ENCODE results near the gene GALR1.
"Not testable (repeated sequence)": the region's sequence is repeated elsewhere in the genome, so short reads cannot be mapped to it uniquely, and the experiment has no call there.

The GALR1 gene, protein sequence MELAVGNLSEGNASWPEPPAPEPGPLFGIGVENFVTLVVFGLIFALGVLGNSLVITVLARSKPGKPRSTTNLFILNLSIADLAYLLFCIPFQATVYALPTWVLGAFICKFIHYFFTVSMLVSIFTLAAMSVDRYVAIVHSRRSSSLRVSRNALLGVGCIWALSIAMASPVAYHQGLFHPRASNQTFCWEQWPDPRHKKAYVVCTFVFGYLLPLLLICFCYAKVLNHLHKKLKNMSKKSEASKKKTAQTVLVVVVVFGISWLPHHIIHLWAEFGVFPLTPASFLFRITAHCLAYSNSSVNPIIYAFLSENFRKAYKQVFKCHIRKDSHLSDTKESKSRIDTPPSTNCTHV

DNA sequence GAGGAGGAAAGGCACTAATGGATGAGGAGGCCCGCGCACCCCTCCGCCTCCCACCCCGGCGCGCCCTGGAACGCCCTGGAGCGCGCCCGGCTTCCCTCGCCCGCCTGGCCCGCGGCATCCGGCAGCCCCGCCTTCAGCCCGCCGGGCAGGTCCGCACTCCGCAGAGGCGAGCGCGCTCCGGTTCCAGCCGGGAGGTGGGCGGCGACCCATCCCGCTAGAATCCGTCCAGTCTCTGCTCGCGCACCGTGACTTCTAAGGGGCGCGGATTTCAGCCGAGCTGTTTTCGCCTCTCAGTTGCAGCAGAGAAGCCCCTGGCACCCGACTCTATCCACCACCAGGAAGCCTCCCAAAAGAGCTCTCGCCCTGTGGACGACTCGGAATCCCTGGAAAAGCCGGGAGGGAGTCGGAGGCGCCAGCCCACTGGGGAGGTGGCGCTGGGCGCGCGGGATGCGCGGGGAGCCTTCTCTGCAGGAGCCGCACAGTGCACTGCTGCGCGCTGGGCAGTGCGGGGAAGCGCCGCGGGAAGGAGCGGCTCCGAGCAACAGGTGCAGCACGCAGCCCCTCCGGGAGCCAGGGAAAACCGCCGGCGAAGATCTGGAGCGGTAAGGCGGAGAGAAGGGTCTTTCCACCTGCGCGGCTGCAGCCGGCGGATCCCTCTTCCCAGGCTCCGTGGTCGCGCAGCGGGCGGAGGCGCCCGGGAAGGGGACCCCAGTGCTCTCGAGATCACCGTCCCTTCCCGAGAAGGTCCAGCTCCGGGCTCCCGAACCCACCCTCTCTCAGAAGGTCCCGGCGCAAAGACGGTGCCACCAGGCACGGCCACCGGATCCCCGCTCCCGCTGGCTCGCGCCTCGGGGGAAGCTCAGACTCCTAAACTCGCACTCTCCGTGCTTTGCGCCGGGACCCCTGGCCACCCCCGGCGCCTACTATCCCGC lies at the start of gene GALR1:
Gene GALR1 (plus strand): TSS at position 280 of the 932 bp plus-strand sequence. CDS start 701 bp downstream, outside the sequence.
- no peak for DNase-seq

DNA sequence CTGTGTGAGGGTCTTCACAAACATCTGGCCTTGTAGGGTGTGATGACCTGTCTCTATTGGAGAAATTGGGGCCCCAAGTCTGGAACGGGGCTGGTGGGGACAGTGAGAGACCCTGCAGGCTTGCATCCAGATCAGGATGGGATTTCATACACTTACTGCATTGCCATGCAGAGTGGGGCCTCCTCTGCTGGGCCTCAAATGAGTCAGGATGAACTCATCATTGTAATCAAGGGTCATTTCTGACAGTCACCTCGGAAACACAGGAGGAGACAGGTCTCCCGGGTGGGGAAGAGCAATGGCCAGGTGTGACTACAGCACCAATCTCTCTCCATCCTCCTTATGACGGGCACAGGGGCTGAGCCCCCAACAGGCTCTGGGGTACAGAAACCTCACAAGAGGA lies 48.1 kb upstream of the GALR1 start:
- DNase-seq, result no peak

DNA sequence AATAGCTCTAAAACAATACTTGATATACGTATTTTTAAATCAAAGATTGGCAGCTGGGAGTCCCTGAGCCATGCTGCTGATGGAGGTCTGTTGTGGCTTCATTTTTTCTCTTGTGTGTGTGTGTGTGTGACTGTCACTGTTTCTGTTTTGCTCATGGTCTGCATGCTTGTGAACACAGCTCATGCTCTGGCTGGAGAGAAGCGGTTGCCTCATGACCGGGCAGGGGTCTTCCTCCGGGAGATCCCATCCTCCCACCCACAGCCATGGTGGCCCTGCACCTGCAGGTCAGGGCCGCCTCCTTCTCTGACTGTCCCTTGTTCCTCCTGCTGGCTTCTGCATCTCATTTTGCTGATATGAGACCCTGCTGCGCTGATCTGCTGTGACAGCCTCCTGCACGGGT lies 47.3 kb upstream of the GALR1 start:
- DNase-seq, result no peak

DNA sequence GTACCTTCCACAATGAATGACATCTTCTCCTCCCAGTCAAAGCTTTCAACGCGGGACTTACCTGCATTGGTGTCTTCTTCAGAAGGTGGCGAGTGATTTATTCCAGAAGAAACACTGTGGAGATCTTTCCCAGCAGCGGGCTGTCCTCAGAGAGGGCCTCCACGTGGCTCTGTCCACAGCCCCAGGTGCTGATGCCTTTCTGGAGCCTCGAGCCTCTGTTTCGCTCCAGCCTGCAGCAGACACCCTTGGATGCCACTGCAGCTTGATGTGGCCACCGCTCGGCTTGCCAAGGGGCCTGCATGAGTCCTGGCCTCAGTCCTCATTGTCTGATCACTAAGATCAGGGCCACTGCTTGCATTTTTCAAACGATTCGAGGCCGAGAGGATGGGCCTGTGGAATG lies 46.6 kb upstream of the GALR1 start:
- DNase-seq, result no peak

DNA sequence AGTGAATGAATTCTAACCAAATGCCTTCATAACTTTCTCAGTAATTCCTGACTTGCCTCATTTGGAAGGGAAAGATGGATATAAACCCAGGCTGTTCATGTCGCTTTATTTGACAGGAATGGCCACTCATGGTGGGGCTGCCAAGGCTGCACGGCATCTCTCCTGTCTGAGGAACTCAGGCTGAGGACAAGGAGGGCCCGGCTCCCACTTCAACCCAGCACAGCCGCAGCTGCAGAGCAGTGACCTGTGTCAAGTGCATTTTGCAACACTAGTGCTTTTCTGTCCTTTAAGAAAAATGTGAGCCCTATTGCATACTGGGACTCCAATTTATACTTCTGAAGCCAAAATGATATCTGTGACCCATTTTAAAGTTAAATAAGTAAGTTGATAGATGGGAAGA lies 45.8 kb upstream of the GALR1 start:
- DNase-seq, result no peak

DNA sequence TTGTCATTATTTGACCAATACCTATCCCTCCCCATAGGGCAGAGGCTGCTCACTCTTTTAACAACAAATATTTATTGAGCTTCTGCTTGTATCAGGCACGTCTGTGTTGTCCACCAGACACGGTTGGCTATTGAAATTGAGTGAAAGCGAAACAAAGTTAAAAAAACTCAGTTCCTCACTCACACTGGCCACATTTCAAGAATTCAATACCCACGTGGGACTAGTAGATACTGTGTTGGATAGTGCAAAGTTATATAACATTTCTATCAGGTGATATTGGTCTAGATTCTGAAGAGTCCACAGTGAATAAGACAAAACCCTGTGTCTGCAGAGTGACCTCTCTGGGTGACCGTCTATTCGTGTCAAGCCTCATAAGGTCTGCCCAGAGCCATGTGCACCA lies 43.9 kb upstream of the GALR1 start:
- no peak for DNase-seq

DNA sequence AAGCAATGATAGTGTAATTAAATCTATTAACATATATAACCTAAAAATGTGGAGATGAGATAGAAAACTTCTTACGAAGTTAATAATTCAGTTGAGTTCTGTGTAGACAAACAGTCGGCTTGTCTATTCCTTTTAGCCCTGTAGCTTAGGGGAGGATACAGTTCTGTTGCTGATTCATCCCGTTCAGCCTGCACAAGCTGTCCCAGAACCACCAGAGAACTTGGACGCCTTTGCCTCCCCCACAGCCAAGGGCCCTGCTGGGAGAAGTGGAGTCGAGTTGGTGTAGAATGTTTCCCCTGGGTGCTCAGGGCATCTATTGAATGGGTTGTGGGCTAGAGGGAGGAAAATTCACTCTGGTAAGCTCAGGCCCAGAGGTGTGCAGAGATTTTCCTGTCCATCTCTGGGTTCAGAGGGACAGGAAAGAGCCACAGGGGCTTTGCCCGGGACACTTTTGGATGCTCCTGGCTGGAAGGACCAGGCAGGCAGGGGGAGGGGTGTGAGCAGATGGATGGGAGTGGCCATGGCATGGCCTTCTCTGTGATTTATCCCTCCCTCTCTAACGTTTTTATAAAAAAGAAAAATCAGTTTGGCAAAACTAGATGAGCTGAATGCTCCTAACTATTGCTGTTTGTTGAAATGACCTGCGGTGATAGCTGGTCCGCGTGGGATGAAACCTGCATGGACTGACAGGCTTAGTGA lies 42.8 kb upstream of the GALR1 start:
- DNase-seq, result no peak

DNA sequence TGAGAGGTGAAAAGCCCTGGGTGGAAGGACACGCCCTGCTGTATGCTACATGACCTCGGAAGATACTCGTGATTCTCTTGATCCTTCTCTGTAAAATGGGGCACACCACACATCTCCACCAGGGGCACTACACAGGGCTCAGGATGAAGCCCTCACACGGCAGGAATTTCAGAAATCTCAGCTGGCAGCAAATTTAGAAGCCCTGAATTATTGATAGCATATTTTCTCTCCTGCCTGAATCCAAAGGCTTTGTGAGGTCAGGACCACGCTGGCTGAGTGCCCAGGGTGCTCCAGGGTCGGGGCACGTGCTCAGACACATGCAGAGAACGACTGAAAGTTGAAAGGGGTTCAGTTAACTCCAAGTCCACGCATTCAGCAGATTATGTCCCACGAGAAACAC lies 42.1 kb upstream of the GALR1 start:
- DNase-seq, result peak; percentile 56

DNA sequence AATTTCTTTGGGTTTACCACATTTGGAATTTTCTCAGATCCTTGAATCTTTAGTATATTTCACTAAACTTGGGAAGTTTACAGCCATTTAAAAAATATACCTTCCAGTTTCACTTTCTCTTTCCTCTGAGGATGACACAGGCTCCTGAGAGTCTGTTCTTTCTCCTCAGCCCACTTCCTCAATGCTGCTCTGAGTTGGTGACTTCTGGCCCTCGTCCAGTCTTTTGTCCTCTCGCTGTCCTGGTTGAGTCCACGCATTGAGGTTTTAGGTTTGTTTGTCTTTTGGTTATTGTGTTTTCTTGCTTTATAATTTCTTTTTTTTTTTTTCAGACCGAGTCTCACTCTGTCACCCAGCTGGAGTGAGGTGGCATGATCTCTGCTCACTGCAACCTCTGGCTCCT lies 40.7 kb upstream of the GALR1 start:
- peak; percentile 25 for DNase-seq

DNA sequence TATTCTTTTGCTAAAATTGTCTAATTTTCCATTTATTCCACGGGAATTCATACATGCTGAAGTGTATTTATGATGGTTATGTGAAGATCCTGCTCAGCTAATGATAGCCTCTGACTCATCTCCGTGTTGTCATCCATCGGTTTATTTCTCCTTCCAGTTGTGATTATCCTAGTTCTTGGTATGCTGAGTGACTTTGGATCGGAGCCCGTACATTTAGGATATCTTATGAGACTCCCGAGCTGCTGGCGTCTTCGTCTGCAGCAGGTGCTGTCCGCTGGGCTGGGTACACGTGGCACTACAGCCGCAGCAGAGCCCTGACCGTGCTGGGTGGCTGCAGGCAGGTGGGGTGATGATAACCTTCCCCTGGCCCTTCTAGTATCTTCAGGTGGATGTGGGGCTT lies 40.1 kb upstream of the GALR1 start:
- DNase-seq, result no peak

DNA sequence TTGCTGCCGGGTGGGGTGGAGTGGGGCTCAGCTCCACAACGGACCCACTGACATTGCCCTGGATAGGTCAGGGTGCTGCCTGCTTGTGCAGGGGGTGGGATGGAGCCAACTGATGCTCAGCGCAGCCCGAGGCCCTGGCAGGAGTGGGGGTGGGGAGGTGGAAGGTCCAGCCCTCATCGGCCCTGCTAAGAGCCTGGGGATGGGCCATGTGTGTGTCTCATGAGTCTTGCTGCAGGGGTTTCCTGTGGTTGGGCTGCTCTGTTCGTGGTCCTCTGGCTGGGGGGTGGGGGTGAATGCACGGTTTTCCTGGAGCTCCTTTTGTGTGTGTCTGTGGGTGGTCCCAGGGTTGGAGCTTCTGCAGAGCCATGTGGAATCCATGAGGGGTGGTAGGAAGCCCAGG lies 39.4 kb upstream of the GALR1 start:
- no peak for DNase-seq

DNA sequence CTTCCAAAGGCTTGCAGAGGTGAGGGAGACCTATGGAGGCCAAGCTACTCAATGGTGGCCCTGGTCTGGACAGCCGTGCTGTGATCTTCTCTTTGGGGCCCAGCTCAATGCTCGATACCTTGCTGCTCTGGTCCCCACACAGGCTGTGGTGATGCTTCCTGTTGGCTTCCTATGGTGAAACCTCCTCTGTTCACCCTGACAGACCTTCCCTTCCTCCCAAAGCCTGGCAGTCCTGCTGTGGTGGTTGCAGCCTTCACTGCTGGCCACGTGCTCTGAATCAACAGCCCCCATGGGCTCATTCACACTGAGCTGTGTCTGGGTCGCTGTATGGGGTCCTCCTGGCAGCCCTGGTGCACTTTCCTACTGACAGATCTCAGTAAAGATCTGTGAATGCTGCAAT lies 31.0 kb upstream of the GALR1 start:
- no peak for DNase-seq

DNA sequence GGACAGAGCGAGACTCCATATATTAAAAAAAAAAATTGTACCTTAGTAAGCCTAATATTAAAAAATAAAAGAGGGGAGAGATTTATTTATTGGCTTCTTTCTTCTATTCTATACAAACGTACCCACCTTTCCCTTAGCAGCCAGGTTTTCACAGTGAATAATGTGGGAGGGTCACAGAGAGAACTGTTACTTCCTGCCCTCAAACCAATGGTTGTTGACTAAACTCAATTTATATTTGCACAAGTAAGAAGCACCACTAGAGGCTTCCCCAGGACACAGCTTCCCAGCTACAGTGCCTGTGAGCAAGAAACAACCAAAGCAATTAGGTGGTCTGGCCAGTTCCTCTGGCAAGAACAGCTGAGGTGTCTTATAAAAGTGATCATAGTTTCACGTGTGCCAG lies 28.9 kb upstream of the GALR1 start:
- DNase-seq, result no peak

DNA sequence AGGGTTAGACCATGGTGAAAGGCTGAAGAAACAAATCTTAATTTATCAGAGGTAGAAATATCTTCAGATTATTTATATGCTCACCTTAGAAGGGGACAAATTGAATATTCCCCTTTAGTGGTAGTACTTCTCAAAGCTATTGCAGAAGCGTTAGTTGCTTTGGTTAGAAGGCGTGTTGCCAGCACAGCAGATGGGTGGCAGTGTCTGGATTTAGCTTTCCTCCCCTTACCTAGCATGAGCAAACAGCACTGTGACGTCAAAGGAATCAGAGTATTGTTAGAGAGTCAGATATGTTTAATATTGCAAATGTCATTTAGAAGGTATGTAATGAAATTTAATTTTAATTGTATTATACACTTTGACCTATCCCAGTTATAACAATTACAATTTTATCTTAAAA lies 27.2 kb upstream of the GALR1 start:
- DNase-seq, result no peak

DNA sequence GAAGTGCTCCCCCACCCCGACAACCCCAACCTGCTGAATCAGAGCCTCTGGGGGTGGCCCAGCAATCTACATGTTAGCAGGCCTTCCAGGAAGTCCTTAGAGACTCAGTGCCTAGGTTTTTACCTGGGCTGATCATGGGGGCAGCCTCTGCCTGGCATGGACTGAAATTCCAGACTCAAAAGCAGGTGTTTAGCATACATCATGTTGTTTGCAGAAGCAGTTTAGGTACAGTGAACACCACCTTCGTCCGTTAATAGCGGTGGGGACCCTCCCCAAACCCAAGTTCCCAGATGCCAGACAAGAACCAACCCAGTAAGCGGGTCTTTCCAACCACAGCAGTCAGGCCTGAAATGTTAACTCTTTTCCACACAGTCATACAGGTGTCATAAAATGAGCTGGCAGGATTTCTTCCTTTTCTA lies 26.4 kb upstream of the GALR1 start:
- peak; percentile 39 for DNase-seq

DNA sequence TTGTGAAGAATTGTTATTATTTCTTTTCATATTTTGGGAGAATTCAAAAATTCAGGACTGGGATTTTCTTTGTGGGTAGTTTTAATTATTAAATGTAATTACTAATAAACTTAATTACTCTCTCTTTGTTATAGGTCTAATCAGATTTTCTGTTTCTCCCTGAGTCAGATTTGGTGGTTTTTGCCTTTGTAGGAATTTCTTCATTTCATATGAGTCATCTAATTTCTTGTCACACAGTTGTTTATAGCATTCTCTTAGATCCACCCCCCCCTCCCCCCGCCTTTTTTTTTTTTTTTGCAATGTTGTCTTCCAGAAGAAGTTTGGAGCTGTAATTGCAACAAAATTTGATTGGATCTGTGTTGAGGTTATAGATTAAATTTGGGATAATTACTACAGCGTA lies 26.0 kb upstream of the GALR1 start:
- no peak for DNase-seq

DNA sequence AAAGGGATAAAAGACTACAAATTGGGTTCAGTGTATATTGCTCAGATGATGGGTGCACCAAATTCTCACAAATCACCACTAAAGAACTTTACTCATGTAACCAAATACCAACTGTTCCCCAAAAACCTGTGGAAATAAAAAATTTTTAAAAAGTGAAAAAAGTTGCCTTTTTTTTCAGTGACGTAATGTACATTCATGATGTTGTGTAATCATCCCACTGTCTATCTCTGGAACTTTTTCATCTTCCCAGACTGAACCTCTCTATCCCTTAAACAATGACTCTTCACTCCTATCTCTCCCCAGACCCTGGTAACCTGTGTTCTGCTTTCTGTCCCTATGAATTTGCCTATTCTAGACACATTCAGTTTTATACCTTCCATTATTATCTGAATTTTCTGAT lies 19.0 kb upstream of the GALR1 start:
- DNase-seq, result no peak

DNA sequence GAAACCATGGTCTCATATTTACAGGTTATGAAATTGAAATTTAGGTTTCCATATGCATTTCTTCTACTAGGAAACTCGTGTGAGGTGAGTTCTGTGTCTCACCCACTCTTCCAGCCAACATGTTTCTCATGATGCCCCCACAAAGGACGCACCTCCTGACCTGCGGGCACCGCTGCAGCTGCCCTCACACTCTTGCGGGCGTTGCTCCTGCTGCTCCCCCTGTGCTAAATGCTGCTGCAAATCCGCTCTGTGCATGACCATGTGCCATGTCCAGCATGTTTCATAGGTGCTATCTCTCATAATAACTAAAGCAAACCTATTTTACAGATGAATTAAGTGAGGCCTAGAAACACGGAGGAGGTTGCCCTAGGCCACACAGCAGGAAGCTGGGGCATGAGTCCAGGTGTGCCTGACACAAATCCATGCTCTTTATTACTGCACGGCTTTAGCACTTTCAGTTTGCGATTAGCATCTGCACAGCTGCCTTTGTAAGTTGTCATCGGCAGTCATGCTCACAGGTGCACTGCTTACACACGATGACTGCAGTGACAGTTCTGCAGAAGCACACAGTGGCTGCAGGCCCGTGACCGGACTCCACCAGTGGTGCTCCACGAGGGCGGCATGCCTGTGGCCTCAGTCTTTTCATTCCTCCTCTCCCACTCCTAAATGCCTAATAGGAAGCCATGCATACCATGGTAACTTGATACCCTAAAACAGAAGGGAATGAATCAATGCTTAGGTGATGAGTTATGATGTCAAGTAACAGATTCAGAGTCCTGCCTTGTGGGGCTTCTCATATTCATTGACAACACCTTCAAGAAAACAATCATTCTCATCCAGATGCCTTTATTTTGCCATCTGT lies 14.9 kb upstream of the GALR1 start:
- no peak for DNase-seq

DNA sequence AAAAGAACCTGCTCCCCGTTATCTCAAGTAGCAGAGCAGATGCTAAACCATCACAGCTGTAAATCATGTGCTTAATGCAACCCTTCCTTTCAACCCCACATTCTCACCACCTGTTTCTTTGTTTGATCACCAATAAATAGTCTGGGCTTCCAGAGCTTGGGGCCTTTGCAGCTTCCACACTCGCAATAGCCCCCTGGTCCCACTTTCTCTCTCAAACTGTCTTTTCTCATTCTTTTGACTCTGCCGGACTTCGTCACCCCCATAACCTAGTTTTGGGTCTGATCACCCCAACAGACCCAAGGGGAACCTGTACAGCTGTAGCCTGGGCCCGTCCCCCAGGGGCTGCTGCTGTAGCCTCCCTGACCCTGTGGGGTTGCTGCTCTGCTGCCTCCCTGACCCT lies 10.4 kb upstream of the GALR1 start:
- DNase-seq, result not testable (repeated sequence)

DNA sequence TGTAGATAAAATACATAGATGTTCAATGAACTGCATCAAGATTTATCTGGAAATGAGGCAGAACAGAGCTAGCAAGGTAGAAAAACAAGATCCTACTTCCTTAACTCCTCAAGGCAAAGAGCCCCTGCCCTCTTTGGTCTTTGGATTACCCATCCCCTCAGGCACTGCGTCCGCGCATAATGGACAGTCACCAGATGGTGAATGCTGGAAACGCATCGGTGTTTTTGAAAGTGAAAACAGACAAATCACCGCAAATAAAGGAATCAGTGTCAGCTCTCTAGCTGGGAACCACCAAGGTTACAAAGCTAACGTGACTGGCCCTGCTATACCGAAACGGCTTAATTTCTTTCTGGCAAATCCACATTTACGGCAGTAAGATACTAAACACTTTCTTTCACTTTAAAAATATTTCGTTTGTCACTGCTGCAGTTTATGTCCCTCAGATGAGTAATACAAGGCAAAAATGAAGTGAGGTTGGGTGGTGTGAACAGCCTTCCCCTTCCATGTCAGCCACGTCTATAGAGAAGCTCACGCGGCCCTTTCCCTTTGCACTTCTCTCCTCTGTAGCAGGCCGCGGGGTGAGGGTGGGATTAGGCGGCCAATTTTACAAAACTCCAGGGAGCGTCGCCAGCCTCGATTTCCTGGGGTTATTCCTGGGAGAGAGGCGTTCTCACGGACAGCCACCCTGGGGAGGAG lies 627 bp upstream of the GALR1 start:
- no peak for DNase-seq

DNA sequence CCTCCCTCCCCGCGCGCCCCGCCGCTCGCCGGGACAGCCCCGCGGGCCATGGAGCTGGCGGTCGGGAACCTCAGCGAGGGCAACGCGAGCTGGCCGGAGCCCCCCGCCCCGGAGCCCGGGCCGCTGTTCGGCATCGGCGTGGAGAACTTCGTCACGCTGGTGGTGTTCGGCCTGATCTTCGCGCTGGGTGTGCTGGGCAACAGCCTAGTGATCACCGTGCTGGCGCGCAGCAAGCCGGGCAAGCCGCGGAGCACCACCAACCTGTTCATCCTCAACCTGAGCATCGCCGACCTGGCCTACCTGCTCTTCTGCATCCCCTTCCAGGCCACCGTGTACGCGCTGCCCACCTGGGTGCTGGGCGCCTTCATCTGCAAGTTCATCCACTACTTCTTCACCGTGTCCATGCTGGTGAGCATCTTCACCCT lies 865 bp downstream of the GALR1 start:
- no peak for DNase-seq
